CD4-positive, alpha-beta T cell treated with Interleukin-15 for 4 hours (primary cell): ENCODE results near the gene SLC34A1.
"Not testable (repeated sequence)": the region's sequence is repeated elsewhere in the genome, so short reads cannot be mapped to it uniquely, and the experiment has no call there.

Experiments
- DNase-seq: peaks from one replicate; pipeline ENCODE4 v3.0.0-alpha.2; 2020; ENCODE audit warnings: low spot score

Gene SLC34A1

DNA sequence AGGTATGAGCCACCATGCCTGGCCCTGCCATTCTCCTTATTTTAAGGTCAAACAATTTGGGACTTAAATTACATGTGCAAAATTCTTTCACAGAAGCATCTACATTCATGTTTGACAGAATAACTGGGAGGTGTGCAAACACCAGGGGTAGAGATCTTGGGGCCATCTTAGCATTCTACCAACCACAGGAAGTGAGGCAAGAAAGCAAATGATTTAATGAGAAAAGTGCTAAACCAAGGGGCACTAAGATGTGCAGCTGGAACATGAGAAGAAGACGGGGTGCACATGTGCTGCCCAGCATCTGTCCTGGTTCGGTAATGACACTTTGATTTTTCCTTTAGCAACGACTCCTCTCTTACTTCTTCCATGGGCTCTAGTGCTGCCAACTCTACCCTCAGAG, 26.3 kb downstream of the SLC34A1 start:
- DNase-seq: no peak

DNA sequence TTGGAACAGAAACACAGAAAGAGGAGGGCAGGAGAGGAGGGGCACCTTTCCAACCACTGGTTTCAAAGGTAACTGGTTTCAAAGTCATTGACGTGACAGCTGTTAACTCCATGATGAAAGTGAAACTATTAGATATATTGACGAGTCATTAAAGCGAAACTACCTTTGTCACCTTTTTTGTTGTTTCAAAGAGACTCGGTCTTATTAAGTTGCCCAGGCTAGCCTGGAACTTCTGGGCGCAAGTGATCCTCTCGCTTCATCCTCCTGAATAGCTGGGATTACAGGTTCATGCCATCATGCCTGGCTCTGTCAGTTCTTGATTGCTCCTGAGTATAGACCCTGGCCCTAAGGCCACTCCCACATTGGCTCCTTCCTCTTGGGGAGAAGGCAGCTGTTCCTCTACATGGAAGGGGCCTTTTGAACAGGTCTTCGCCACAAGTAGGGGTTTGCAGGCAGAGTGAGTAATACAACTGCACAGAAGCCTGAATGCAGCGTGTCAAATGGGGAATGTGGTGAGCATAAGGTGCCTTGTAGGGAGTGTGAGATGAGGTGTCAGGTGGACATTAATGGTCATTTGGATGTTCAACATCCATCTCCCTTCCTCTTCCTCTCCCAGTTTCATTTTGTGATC, 28.5 kb downstream of the SLC34A1 start:
- peak; percentile 54 for DNase-seq

DNA sequence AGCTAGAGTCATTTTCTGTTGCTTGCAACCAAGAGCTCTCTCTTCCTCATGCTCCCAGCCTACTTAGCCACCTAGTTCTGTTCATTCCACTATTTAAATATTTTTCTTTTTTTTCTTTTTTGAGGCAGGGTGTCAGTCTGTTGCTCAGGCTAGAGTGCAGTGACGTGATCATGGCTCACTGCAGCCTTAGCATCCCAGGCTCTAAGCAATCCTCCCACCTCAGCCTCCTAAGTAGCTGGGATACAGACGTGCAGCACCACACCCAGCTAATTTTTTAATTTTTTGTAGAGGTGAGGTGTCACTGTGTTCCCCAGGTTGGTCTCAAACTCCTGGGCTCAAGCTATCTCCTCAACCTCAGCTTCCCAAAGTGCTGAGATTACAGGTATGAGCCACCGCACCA, 30.2 kb downstream of the SLC34A1 start:
- no peak for DNase-seq

DNA sequence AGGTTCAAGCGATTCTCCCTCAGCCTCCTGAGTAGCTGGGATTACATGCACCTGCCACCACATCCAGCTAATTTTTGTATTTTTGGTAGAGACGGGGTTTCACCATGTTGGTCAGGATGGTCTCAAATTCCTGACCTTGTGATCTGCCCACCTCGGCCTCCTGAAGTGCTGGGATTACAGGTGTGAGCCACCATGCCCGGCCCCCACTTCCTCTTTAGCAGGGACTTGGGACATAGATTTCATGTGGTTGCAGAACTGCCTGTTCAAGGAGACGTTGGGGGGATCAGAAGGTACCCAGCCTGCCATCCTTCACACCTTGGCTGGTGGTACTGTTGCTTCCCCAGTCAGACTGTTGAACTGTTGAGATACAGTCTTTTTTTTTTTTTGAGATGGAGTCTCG, 32.8 kb downstream of the SLC34A1 start:
- DNase-seq: not testable (repeated sequence)

DNA sequence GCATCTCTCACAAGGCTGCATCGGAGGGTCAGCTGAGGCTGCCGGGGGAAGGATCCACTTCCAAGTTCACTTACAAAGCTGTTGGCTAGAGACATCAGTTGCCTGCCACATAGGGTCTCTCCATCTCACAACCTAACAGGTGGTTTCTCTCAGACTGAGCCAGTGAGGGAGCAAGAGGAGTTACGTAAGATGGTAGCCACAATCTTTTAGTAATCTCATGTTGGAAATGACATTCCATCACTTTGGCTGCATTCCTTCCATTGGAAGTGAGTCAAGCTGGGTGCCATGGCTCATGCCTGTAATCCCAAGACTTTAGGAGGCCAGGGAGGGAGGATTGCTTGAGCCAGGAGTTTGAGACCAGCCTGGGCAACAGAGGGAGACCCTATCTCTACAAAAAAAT, 34.8 kb downstream of the SLC34A1 start:
- no peak for DNase-seq

DNA sequence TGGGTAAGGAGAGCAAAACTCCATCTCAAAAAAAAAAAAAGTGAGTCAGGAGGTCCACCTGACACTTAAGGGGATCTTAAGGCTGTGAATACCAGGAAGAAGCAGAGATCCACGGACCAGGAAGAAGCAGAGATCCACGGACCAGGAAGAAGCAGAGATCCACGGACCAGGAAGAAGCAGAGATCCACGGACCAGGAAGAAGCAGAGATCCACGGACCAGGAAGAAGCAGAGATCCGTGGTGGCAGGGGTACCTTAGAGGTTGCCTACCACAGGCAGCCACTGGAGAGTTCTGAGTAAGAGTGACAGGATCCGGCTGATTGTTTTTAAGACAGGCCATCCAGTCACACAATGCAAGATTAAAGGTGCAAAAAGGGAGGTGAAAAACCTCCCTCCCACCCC, 36.2 kb downstream of the SLC34A1 start:
- not testable (repeated sequence) for DNase-seq

DNA sequence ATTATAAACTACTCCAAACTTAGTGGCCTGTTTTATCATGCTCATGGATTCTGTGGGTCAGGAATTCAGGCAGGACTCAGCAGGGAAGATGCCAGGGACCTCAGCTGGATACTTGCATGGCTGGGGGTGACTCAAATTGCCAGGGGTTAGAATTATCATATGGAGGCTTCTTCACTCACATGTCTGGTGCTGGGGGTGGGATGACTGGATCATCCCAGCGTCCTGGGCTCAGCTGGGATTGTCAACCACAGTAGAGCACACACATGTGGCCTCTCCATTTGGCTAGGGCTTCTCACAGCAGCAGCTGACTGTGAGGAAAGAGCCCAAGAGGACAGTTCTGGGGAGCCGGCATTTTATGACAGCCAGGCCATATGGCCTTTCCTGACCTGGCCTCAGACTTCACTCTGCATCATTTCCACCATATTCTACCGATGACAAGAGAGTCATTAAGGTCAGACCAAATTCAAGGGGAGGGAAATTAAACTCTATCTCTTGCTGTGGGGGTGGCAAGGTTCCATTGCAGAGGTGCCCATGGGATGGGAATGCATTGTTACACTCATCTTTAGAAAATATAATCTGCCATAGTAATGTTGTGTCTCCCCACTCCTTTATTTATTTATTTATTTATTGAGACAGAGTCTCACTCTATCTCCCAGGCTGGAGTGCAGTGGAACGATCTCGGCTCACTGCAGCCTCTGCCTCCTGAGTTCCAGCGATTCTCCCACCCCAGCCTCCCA, 37.0 kb downstream of the SLC34A1 start:
- no peak for DNase-seq

DNA sequence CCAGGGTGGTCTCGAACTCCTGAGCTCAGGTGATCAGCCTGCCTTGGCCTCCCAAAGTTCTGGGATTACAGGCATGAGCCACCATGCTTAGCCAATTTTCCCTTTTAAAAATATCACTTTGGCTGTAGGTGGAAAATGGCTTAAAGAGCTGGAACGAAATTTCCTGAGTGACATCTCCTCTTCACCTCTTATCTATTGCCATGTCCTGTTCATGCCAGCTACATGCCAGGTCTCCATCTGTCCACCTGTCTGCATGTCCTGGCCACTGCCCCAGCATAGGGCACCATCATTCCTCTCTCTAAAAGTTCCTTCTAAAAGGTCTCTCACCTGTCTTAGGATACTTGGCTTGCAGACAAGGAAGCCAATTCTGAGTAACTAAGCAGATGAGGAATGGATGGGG, 39.4 kb downstream of the SLC34A1 start:
- DNase-seq: no peak

DNA sequence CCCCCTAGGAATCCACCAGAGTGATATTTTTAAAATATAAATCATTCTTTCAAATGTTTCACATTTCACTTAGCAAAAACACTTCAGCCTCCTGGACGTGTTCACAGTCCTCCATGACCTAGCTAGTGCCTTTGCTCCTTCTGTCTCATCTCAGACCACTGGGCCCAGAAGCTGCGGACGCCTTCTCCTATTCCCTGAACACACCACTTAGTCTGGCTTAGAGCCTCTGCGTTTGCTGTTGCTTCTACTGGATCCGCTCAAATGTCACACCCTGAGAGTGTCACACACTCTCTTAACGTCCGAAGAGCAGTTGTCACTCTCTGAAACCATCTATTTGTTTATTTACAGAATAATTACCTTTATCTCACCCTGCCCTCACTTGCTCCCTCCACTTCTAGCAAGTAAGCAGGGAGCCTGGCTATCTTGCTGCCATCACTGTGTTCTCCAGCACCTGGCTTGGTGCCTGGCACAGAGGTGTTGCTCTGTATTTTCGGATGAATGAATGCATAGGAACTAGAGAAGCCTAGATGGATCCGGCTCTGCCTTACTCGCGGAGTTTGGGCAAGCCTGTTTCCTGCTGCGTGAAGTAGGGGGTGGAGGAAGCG, 41.1 kb downstream of the SLC34A1 start:
- no peak for DNase-seq

DNA sequence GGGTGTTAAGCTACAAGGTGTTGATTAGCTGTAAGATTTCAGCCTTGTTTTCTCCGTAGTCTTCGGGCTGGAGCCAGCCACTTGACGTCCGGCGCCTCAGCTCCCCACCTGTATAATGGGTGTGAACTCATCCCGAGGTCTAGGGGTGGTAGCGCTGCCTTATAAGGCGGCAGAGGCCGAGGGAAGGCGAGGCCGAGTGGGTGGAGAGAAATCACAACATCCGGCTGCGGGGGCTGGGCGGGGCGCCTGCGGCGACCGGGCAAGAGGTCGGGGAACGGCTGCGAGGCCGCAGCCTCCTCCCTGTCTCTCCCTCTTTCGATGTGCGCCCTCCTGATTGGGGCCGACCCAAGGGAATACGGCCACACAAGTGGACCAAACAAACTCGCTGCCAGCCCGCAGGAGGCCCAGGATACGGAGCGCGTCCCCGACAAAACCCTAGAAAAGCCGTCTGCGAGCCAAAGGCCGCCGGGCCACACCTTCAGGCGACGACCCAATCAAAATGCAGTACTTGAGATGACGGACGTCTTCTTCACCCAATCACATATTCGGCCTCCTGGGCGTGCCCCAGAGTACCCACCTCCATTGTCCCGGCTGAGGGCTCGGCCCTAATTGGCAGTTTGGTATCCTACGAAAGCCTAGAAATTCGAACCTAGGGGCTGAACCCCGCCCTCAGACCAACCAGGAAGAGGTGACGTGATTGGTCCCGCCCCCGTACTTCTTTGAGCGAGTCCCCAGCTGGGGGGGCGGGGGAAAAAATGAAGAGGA, 41.7 kb downstream of the SLC34A1 start:
- DNase-seq: peak; percentile 100

DNA sequence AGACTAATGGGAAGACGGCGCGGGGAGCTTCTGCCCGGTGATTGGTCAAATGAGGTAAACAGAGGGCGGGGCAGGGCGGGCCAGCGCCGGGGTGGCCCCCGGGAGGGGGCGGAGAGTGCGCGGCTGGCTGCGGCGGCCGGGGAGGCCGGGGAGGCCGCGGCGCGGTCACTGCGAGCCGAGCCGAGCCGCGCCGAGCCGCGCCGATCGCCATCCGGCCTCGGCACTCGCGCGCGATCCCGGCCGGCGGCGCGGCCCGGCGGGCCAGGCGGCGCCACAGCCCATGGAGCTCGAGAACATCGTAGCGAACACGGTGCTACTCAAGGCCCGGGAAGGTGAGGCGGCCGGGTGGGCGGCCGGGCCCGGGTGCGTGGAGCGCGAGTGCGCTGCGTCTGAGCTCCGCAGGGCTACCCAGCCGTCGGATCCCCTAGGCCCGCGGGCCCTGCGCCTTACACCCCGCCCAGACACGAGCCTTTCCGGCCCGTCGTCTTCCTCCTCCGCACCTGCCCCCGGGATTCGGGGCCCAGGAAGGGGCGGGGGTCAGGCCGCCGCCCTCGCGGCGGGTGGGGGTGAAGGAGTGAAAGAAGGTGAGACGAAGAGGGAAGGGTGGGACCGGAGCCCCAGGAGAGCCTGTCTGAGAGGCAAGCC, 42.5 kb downstream of the SLC34A1 start, which contains the start of gene GRK6:
Gene GRK6 (plus strand): TSS at position 111 of the 645 bp plus-strand sequence. CDS start 170 bp downstream, at position 281.
- peak; percentile 71 for DNase-seq

DNA sequence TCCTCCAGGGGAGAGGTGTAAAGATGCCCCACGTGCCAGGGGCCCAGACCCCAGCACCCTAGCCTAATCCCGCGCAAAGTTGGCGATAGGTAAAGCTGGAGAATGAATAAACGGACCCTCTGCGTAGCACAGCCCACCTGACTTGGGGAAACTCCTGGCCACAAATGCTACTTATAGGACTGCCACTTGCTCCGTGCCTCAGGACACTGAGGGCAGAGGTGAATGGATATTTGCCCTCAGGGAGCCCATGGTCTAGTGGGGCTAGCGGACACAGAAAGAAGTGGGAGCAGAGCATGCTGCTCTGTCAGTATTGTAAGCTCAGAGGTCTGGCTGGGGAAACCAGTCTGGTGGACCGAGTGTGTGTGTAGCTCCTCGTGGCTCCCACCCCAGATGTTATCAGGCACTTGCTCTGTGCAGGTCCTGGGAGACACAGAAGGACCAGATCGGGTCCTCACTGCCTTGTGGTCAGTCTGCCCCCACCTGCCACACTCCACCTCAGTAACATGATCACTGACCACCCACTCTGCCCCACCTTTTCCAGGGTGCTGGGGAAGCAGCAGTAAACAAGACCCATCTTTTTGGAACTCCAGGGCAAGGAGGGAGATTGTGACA, 43.1 kb downstream of the SLC34A1 start:
- no peak for DNase-seq

DNA sequence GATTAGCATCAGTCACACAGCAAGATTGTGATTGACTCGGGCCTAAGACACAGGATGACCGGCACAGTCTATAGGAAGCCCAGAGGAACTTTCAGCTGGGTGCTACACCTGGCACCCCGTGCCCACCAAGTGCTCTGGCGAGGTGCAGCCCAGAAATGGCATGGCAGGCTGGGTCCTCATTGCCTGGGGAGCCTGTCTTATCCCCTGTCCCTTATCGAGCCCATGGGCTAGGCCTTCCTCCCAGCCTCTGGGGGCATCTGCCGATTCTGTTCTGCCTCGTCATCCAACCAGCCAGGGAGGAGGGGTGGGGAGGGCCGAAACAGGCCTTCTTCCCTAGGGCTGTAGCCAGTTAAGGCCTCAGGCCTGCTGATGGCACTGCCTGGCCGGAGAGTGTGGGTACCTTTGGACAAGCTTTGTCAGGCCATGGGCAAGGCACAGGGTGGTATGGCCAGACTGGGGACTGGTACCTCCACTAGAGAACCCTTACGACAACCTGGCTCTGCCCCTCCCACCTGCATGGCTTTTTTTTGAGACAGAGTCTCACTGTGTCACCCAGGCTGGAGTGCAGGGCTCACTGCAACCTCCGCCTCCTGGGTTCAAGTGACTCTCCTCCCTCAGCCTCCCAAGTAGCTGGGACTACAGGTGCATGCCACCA, 43.8 kb downstream of the SLC34A1 start:
- no peak for DNase-seq

DNA sequence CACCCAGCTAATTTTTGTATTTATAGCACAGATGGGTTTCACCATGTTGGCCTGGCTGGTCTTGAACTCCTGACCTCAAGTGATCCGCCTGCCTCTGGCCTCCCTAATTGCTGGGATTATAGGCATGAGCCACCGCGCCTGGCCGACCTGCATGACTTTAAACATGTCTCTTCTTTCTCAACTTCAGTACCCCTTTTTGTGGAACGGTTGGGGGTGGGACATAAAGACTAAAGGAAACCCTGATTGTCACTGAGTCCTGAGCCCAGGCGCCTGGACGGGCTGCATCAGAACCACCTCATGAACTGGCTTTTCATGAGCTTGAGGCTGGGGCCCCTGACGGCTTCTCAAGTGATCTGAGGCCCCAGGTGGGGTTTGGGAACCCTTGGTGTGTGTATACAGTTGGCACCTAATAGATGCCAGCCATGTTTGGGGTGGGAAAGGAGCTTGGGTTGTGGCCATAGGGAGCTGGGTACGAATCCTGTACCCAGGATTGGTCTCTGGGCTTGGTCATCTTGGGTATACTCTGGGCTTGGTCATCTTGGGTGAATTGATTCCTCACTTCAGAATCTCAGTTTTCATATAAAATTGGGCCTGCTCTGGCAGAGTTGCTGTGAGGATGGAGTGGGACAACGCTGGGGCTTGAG, 44.5 kb downstream of the SLC34A1 start:
- DNase-seq: no peak

DNA sequence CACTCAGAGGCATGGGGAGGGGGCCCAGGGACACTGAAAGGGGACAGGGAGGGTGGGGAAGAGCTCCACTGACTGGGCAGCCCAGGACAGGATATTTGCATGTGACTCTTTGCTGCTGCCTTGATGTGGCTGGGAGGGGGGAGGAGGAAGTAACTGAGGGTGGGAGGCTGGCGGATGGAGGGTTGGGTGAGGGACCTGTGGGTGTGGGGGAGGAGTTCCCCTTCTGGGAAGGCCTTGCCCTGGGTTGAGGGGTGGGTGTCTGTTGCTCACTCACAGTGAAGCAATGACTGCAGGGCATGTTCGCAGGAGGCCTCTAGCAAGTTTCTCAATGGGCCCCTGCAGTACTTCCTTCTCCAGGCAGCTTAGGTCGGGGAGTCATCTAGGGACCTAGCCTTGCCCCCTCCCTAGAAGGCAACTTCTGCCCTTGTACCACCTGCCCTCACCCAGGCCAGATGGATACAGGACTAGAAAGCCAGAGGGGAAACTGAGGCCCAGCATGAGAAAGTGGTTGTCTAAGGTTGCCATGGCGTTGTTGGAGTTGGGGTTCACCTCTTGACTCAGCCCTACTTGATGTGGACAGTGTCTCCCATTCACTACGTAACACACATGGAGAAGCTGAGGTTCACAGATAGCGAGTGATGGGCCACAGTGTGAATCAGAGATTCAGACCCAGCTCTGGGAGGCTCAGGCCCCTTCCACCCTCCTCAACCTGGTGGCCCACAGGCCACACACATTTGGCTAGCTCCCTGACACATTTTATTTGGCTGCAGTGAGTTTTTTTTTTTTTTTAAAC, 45.2 kb downstream of the SLC34A1 start:
- peak; percentile 90 for DNase-seq

DNA sequence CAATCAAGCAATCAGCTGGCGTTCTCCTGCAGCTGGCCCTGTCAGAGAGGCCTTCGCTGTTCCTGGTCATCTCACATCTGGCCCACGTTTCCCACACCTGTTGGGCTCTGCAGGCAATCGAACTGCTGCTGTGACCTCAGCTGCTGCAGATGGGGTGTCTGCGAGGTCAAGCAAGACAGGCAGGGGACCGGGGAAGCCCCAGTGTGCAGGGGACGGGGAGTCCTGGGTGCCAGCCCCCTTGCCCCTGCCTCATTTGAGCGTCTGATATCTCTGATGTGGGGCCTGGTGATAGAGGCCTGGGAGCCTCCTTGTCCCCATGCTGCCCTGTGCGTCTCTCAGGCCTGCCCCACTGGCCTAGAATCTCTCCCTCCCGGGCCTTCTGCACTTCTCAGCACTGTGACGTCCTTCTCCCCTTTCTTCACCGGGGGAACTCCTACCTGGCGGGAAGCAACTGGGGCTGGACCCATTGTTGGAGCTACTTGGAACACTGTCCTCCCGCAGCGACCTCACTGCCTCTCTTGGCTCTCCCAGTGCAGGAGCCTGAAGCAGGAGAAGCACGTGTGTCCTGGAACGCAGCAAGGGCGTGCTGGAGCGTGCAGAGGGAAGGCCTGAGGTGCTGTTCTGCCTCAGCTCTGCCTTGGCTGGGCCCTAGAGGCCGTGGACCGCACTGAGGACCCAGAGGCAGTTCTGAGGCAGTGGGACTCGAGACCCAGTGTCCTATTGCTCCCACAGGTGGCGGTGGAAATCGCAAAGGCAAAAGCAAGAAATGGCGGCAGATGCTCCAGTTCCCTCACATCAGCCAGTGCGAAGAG, 46.1 kb downstream of the SLC34A1 start:
- DNase-seq: no peak

DNA sequence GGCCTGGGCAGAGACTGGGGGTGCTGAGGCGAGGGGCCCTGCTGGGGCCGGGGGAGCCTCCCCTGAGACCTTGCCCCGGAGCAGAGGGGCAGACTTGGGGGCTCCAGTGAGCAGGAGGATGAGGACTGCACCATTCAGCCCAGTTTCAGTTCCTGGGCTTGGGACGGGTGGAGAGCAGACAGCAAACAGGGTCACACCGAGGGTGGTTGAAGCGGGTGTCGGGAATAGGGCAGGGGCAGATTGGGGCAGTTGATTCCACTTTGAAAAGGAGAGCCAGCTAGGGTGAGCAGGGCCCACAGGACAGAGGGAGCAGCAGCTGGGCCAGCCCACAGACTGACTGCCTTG, 46.7 kb downstream of the SLC34A1 start:
- DNase-seq: no peak

DNA sequence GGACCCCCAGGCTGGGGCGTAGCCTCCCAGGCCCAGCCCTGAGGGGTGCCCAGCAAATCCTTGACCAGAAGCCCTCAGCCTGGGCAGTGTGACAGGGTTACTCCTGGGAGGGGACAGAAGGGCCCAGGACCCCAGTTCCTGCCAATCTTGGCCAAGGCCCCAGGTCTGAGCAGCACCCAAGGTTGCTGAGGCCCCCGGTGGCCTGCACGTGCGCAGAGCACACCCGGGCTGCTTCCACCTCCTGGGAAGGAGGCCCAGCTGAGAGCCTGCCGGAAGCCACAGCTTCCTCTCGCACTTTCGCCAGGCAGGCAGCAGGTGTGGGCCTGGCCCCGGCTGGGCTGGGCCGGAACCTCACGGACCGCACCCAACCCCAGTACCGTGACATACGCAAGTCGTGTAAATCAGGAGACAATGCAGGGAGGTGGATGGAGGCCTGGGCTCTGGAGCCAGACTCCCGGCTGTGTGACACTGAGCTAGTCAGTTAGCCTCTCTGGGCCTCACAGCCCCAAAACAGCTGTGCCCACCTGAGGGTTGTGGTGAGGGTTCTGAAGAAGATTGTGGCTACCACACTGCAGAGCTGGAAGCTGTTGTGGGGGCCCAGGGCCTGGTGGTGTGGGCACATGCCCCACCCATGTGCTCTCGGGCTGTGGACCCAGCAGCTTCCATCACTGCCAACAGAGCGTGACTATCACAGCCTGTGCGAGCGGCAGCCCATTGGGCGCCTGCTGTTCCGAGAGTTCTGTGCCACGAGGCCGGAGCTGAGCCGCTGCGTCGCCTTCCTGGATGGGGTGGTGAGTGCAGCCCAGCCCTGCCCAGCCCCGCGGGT, 47.3 kb downstream of the SLC34A1 start:
- DNase-seq: peak; percentile 59
